Measurements from ENCODE around the gene BLVRA.

DNA sequence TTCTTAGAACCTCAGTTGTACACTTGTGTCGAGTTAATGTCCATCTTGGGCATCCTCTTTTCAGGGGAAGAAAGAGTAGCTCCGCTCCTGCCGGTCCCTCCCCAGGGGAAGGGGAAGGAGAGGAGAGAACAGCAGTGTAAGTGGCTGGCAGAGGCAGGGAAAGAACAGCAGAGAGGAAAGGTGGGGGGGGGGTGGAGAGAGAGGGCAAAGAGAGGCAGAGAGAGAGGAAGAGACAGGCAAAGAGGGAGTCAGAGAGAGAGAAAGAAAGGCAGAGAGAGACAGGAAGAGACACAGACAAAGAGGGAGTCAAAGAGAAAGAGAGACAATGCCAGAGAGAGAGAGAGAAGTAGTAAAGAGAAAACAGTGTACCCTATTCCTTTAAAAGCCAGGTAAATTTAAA lies 56.9 kb downstream of the BLVRA start:
- TF ChIP-seq, protein P1, sequence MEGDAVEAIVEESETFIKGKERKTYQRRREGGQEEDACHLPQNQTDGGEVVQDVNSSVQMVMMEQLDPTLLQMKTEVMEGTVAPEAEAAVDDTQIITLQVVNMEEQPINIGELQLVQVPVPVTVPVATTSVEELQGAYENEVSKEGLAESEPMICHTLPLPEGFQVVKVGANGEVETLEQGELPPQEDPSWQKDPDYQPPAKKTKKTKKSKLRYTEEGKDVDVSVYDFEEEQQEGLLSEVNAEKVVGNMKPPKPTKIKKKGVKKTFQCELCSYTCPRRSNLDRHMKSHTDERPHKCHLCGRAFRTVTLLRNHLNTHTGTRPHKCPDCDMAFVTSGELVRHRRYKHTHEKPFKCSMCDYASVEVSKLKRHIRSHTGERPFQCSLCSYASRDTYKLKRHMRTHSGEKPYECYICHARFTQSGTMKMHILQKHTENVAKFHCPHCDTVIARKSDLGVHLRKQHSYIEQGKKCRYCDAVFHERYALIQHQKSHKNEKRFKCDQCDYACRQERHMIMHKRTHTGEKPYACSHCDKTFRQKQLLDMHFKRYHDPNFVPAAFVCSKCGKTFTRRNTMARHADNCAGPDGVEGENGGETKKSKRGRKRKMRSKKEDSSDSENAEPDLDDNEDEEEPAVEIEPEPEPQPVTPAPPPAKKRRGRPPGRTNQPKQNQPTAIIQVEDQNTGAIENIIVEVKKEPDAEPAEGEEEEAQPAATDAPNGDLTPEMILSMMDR (IDR thresholded peaks at IDR 0.05 in 8 of 11, conservative IDR thresholded peaks at IDR 0.05 in 3 of 11): no peak
- TF ChIP-seq POLR2AphosphoS5 (IDR thresholded peaks at IDR 0.05): no peak

All from spleen (tissue), 7 donors.